NB4 (cell line): ENCODE measurements around the gene TFPI2.

ENCODE experiments used
- CTCF ChIP-seq: IDR thresholded peaks from one replicate; pipeline ENCODE4 v1.5.1; 2012; ENCODE audit warnings: low read depth, low read length
- MAX ChIP-seq: IDR thresholded peaks from 2 replicates; pipeline ENCODE4 v1.6.1; 2011; ENCODE audit warnings: low read depth, low read length
- MYC ChIP-seq: IDR thresholded peaks from 2 replicates; pipeline ENCODE4 v1.6.1; 2011; ENCODE audit warnings: low read depth, low read length
- POLR2A ChIP-seq: IDR thresholded peaks from 2 replicates; pipeline ENCODE4 v1.6.1; 2011; ENCODE audit warnings: mild to moderate bottlenecking; ENCODE audit not compliant: insufficient read length; ENCODE audit errors: extremely low read depth

GRCh38 chr7:93851536-93851935 is 39.0 kb downstream of the TFPI2 start:
- TF ChIP-seq CTCF = no peak
- TF ChIP-seq POLR2A = no peak
- no peak for TF ChIP-seq MAX
- TF ChIP-seq MYC = no peak
